ENCODE data around the gene RGCC.

Gene RGCC

DNA sequence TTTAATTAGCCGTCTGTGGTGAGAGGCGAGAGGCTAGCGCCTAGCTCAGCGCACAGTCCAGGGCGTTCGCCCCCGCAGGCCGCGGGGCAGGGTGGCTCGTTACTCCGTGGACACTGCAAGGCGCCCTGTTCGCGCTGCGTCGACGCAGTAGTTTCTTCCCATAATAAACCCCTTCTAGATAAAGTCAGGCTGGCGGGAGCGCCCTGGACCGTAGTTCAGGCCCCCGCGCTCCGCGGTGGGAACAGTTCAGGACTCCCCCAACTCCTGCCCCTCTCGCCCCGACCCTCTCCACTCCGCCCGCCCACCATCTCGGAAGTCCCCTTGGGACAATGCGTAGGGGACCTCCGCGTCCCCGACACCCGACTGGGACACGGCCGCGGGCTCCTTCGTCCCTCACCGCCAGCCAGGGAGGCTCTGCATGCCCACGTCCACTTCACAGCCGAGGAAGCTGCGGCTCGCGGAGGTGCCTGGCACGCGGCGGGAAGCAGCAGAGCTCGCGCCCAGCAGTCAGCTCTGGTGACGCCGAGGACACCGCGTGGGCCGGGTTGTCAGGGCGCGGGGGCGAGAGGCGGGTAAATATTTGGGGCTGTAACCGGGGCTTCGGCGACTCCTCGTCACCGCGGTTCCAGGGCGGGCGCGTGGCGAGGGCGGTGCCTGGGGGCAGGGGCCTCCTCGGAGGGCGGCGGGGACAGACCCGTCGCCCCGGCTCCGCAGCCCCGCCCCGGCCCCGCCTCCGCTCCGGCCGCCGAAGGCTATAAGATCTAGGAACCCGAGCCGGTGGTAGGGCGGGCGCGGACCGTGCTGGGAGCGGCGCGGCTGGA lies at the start of gene RGCC:
TSS of gene RGCC (plus strand) at position 783 of the 821 bp plus-strand sequence. CDS start 158 bp downstream, outside the sequence.
- Histone ChIP-seq H3K36me3 (ENCODE audit: insufficient read depth) (no peaks in the 10 kb centered on the region), H3K79me2 (ENCODE audit: insufficient read depth, low read depth) (no peaks in the 10 kb centered on the region), H3K4me1 (ENCODE audit: low read depth, poor library complexity, severe bottlenecking) (no peaks in the 10 kb centered on the region), H3K4me2 (peak within 1 kb of the TSS; percentile 51), H3K27ac (no peak within 1 kb of the TSS), H3K4me3 (IDR thresholded peaks at IDR 0.05; ENCODE audit: insufficient read depth, low read depth, low read length) (no peak within 1 kb of the TSS), H4K20me1 (ENCODE audit: insufficient read depth) (no peaks in the 10 kb centered on the region), H2AFZ (ENCODE audit: low read depth) (peak within 1 kb of the TSS; percentile 67), H3K9ac (no peak within 1 kb of the TSS), H3K27me3 (ENCODE audit: insufficient read depth, low read depth) (0 out of 2 replicates have a peak, but pooled peaks cover 3% of the 10 kb centered on the region)
- TF ChIP-seq, protein P1, sequence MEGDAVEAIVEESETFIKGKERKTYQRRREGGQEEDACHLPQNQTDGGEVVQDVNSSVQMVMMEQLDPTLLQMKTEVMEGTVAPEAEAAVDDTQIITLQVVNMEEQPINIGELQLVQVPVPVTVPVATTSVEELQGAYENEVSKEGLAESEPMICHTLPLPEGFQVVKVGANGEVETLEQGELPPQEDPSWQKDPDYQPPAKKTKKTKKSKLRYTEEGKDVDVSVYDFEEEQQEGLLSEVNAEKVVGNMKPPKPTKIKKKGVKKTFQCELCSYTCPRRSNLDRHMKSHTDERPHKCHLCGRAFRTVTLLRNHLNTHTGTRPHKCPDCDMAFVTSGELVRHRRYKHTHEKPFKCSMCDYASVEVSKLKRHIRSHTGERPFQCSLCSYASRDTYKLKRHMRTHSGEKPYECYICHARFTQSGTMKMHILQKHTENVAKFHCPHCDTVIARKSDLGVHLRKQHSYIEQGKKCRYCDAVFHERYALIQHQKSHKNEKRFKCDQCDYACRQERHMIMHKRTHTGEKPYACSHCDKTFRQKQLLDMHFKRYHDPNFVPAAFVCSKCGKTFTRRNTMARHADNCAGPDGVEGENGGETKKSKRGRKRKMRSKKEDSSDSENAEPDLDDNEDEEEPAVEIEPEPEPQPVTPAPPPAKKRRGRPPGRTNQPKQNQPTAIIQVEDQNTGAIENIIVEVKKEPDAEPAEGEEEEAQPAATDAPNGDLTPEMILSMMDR (conservative IDR thresholded peaks at IDR 0.05; ENCODE audit: low read depth, low read length), result no peak

DNA sequence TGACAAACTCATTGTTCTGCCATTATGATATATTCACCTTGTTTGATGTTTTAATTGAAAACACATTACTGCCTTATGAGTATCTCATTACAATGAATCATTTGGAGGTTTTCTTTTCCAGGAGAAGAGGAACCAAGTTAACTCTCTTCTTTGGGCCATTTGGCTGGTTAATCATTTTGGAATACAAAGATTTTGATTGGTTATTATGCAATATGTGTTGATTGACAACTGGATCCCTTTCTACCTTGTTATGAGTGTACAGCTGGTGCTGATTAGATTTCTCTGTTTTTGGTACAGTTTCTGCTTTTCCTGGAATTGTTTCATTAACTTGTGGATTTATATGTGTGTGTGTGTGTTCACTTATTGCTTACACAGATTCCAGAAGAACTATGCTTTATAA lies 49.2 kb upstream of the RGCC start:
- H3K36me3 ChIP-seq (ENCODE audit: insufficient read depth), result no peaks in the 10 kb centered on the region
- H3K4me1 ChIP-seq (ENCODE audit: low read depth, poor library complexity, severe bottlenecking), result no peaks in the 10 kb centered on the region
- H3K9ac ChIP-seq, result no peak overlapping the region
- no peak overlapping the region for H2AFZ ChIP-seq (ENCODE audit: low read depth)
- no peak overlapping the region for H3K4me2 ChIP-seq
- H3K4me3 ChIP-seq (IDR thresholded peaks at IDR 0.05; ENCODE audit: insufficient read depth, low read depth, low read length), result no peak overlapping the region
- H4K20me1 ChIP-seq (ENCODE audit: insufficient read depth), result no peaks in the 10 kb centered on the region
- no peaks in the 10 kb centered on the region for H3K79me2 ChIP-seq (ENCODE audit: insufficient read depth, low read depth)
- no peak overlapping the region for H3K27ac ChIP-seq
- TF ChIP-seq, protein P1 (conservative IDR thresholded peaks at IDR 0.05; ENCODE audit: low read depth, low read length), result no peak
- no peaks in the 10 kb centered on the region for H3K27me3 ChIP-seq (ENCODE audit: insufficient read depth, low read depth)

GRCh38 chr13:41408746-41409145 lies 48.6 kb upstream of the RGCC start:
- TF ChIP-seq, protein P1 (conservative IDR thresholded peaks at IDR 0.05; ENCODE audit: low read depth, low read length), result no peak
- H3K9ac ChIP-seq, result no peak overlapping the region
- no peaks in the 10 kb centered on the region for H3K79me2 ChIP-seq (ENCODE audit: insufficient read depth, low read depth)
- no peak overlapping the region for H3K27ac ChIP-seq
- no peaks in the 10 kb centered on the region for H4K20me1 ChIP-seq (ENCODE audit: insufficient read depth)
- no peak overlapping the region for H2AFZ ChIP-seq (ENCODE audit: low read depth)
- H3K36me3 ChIP-seq (ENCODE audit: insufficient read depth), result no peaks in the 10 kb centered on the region
- H3K4me1 ChIP-seq (ENCODE audit: low read depth, poor library complexity, severe bottlenecking), result no peaks in the 10 kb centered on the region
- no peak overlapping the region for H3K4me3 ChIP-seq (IDR thresholded peaks at IDR 0.05; ENCODE audit: insufficient read depth, low read depth, low read length)
- H3K27me3 ChIP-seq (ENCODE audit: insufficient read depth, low read depth), result no peaks in the 10 kb centered on the region
- no peak overlapping the region for H3K4me2 ChIP-seq

- H3K27me3 ChIP-seq (ENCODE audit: insufficient read depth, low read depth), result no peaks in the 10 kb centered on the region
- H3K79me2 ChIP-seq (ENCODE audit: insufficient read depth, low read depth), result no peaks in the 10 kb centered on the region
- no peak overlapping the region for H3K9ac ChIP-seq
- no peak overlapping the region for H2AFZ ChIP-seq (ENCODE audit: low read depth)
- H3K4me1 ChIP-seq (ENCODE audit: low read depth, poor library complexity, severe bottlenecking), result no peaks in the 10 kb centered on the region
- H3K4me2 ChIP-seq, result no peak overlapping the region
- no peaks in the 10 kb centered on the region for H4K20me1 ChIP-seq (ENCODE audit: insufficient read depth)
- no peak overlapping the region for H3K27ac ChIP-seq
- TF ChIP-seq, protein P1 (conservative IDR thresholded peaks at IDR 0.05; ENCODE audit: low read depth, low read length), result no peak
- no peak overlapping the region for H3K4me3 ChIP-seq (IDR thresholded peaks at IDR 0.05; ENCODE audit: insufficient read depth, low read depth, low read length)
- H3K36me3 ChIP-seq (ENCODE audit: insufficient read depth), result no peaks in the 10 kb centered on the region
These were observed 47.7 kb upstream of the RGCC start for GRCh38 chr13:41409611-41410010.
